ENCODE results near the gene EMC8. TPM values are rescaled to one million over a fixed set of nuclear protein-coding genes. Genes with fewer than 3 reads are reported as not detected.

EMC8 gene
- total RNA-seq, 1 donor from 2014 or later, result 49.5 TPM

DNA sequence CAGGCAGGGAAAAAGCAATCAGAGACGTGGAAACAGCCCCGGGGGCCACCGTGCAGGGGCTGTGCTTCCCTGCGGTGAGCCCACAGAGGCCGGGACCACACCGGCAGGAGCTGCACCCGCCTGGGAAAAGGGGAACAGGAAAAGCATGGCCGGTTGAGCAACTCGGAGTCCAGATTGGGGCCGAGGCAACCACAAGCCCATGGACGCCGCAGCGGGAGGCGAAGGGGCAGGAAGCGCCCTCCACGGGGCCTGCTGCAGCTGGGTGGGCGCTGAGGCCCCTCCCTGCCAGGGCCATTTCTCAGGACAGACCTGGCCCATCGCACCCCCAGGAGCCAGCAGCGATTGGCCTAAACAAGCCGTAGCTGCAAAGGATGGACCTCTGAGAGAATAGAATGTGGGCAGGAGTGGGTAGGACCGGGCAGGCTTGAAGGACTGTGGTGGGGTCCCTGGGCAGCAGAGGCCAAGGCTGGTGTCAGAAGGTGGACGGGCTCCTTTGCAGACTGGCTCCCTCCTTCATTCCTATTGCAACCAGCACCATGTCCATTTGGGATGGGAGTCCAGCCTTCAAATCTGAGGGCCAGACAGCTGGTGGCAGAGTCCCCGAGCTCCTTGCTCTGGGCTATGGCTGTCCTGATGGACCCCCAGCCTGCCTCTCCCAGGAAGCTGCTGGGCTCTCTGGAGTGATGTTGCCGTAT lies 30.6 kb upstream of the EMC8 start:
- no peak for DNase-seq (ENCODE audit: low spot score)
- Mint-ChIP-seq H3K4me3 (no peak overlapping the region), H3K9me3 (peaks cover 17% of the 10 kb centered on the region), H3K4me1 (ENCODE audit: low read depth) (peaks cover 7% of the 10 kb centered on the region), H3K36me3 (ENCODE audit: low read depth) (peaks cover 3% of the 10 kb centered on the region), H3K27me3 (ENCODE audit: insufficient read depth) (peaks cover 24% of the 10 kb centered on the region), H3K27ac (no peak overlapping the region)
- intact Hi-C loops (cut with micrococcal nuclease), result loop anchor here (5.0 kb wide), 1 partner anchor 1493 kb away; no protein-coding TSS in a partner anchor

DNA sequence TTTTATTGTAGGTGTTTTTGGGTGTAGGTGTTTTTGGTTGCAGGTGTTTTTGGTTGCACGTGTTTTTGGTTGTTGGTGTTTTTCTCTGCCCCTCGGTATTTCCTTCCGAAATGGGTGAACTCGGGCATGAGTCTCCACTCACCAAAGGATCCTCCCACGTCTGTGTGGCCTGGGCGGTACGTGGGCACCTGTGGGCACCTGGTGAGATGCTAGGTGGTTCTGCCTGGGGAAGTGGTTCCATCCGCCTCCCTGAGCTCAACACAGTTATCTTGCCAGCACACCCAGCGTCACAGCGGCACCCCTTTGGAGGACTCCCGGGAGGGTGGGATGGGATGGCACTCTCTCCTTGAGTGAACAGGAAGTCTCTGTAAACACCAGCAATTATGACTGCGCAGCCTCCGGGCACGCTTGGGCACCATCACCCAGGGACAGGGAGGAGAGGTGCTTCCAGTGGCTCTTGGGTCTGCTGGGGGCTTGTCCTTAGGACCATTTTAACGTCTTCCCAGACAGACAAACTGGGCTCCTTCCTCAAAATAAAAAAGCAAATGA lies 29.9 kb upstream of the EMC8 start:
- intact Hi-C loops (cut with micrococcal nuclease), result loop anchor here (5.0 kb wide), 1 partner anchor 1492 kb away; no protein-coding TSS in a partner anchor
- Mint-ChIP-seq H3K4me3 (no peak overlapping the region), H3K9me3 (peaks cover 17% of the 10 kb centered on the region), H3K4me1 (ENCODE audit: low read depth) (peaks cover 7% of the 10 kb centered on the region), H3K27me3 (ENCODE audit: insufficient read depth) (peaks cover 24% of the 10 kb centered on the region), H3K36me3 (ENCODE audit: low read depth) (peaks cover 3% of the 10 kb centered on the region), H3K27ac (no peak overlapping the region)
- DNase-seq (ENCODE audit: low spot score), result no peak

DNA sequence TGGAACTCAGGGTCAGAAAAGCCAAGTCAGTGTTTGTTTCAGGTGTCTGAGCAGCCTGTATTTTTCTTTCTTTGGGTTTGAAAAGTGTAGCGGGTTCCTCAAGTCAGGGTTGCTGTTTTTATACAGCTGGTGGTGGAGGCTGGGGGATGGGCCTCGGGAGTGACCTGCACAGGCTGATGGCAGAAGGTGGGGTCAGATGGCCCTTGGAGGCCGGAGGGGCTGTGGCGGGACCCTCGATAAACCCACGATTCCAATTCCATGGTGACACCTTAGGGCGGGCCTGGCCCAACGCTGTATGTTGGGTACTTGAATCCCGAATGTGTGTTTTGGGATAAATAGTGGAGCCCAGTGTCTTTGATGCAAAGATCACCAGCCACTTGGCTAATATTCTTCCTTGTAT lies 28.8 kb upstream of the EMC8 start:
- H3K4me3 Mint-ChIP-seq, result no peak overlapping the region
- no peak for DNase-seq (ENCODE audit: low spot score)
- peaks cover 3% of the 10 kb centered on the region for H3K36me3 Mint-ChIP-seq (ENCODE audit: low read depth)
- H3K4me1 Mint-ChIP-seq (ENCODE audit: low read depth), result peaks cover 7% of the 10 kb centered on the region
- intact Hi-C loops (cut with micrococcal nuclease), result loop anchor here (5.0 kb wide), 1 partner anchor 1491 kb away; no protein-coding TSS in a partner anchor
- peaks cover 17% of the 10 kb centered on the region for H3K9me3 Mint-ChIP-seq
- peaks cover 24% of the 10 kb centered on the region for H3K27me3 Mint-ChIP-seq (ENCODE audit: insufficient read depth)
- H3K27ac Mint-ChIP-seq, result no peak overlapping the region

DNA sequence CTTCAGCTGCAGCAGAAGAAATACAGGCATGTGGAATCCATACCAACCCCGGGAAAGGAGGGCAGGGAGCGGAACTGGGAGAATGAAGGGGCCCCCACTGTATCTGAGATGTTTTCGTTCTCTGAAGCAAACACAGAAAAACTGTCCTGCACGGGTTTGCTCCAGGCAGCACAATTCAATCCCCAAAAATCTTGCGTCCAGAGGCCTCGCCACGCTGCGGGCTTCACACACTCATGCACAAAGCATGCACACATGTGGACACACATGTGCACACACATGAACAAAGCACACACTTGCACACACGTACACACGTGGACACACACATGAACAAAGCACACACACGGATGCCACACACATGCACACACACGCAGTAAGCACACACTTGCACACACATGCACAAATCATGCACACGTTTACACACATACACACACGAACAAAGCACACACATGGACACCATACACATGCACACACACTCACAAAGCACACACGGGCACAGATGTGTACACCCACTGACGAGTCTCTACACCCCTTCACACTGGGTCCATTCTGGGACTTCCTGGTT lies 27.4 kb upstream of the EMC8 start:
- intact Hi-C loops (cut with micrococcal nuclease), result loop anchor here (5.0 kb wide), 1 partner anchor 1489 kb away; no protein-coding TSS in a partner anchor
- Mint-ChIP-seq H3K4me3 (no peak overlapping the region), H3K4me1 (ENCODE audit: low read depth) (peaks cover 7% of the 10 kb centered on the region), H3K9me3 (peaks cover 17% of the 10 kb centered on the region), H3K27ac (no peak overlapping the region), H3K27me3 (ENCODE audit: insufficient read depth) (peaks cover 24% of the 10 kb centered on the region), H3K36me3 (ENCODE audit: low read depth) (peaks cover 3% of the 10 kb centered on the region)
- DNase-seq (ENCODE audit: low spot score), result no peak

- Mint-ChIP-seq H3K4me1 (ENCODE audit: low read depth) (peaks cover 7% of the 10 kb centered on the region), H3K9me3 (peaks cover 6% of the 10 kb centered on the region), H3K4me3 (no peak overlapping the region), H3K27ac (no peak overlapping the region), H3K27me3 (ENCODE audit: insufficient read depth) (peaks cover 11% of the 10 kb centered on the region), H3K36me3 (ENCODE audit: low read depth) (peaks cover 3% of the 10 kb centered on the region)
- DNase-seq (ENCODE audit: low spot score), result no peak
- intact Hi-C loops (cut with micrococcal nuclease), result loop anchor here (5.0 kb wide), 1 partner anchor 1488 kb away; no protein-coding TSS in a partner anchor
Measured at GRCh38 chr16:85825326-85825725, 26.0 kb upstream of the EMC8 start.

DNA sequence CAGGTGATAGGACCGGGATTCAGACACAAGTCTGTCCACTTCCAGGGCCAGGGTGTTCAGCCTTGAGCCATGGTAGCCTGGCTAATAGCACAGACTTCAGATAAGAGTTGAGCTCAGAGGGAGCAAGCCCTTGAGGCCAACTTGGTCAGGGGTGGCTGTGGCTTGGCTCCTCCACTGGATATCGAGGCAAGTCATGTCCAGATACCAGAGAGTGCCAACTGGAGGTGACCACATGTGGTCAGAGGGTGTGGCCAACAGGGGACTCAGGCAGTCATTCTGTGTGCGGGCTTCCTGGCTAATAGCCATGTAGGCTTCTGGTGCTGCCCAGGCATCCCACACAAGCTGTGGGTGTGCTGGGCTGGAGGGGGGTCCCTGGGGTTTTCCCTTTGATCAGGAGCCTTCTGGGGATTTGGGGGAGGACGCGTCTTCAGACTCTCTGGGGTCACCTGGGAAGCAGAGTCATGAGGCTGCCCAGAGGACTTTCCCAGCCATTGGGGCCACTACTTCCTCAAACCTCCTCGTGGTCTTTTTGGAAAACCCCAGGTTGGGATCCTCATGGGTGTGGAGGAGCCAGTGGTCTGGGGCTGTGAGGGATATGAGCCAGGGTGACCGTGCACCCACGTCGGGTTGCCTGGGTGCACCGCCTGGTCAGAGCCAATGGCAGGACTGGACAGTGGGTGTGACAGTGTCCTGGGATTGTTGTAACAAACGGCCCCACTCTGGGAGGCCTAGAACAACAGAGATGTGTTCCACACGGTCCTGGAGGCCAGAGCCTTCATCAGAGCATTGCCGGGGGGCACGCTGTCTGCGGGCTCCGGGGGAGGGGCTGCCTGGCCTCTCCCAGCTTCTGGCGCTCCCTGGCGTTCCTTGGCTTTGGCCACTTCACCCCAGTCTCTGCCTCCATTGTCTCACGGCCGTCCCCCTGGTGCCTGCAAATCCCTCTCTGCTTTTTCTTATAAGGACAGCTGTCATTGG lies 25.1 kb upstream of the EMC8 start:
- intact Hi-C loops (cut with micrococcal nuclease), result loop anchor here (5.0 kb wide), 1 partner anchor 1487 kb away; no protein-coding TSS in a partner anchor
- DNase-seq (ENCODE audit: low spot score), result no peak
- Mint-ChIP-seq H3K27me3 (ENCODE audit: insufficient read depth) (peaks cover 14% of the 10 kb centered on the region), H3K36me3 (ENCODE audit: low read depth) (peaks cover 3% of the 10 kb centered on the region), H3K4me3 (no peak overlapping the region), H3K4me1 (ENCODE audit: low read depth) (peaks cover 7% of the 10 kb centered on the region), H3K27ac (no peak overlapping the region), H3K9me3 (peaks cover 6% of the 10 kb centered on the region)

GRCh38 chr16:85823328-85823920 lies 24.1 kb upstream of the EMC8 start:
- H3K36me3 Mint-ChIP-seq (ENCODE audit: low read depth), result no peaks in the 10 kb centered on the region
- intact Hi-C loops (cut with micrococcal nuclease), result no loop called here
- no peaks in the 10 kb centered on the region for H3K4me1 Mint-ChIP-seq (ENCODE audit: low read depth)
- no peak overlapping the region for H3K4me3 Mint-ChIP-seq
- no peaks in the 10 kb centered on the region for H3K9me3 Mint-ChIP-seq
- H3K27ac Mint-ChIP-seq, result no peak overlapping the region
- no peak for DNase-seq (ENCODE audit: low spot score)
- peaks cover 11% of the 10 kb centered on the region for H3K27me3 Mint-ChIP-seq (ENCODE audit: insufficient read depth)

DNA sequence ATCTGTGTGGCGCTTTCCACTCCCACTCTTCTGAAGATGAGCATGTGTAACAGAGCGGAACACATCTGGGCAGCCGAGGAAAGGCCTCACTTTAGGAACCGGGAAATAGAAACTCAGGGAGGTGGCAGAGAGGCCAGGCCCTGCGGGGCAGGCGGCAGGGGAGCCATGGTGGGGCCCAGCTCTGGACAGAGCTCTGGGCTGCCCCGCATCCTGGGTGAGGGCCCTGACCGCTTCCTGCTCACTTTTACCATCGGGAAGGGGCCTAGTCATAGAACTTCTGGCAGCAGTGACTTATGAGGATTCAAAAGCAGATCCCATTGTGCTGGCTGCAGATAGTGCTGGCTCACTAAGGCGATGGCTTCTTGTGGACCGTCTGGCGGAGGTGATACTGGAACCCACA lies 22.8 kb upstream of the EMC8 start:
- H3K36me3 Mint-ChIP-seq (ENCODE audit: low read depth), result no peaks in the 10 kb centered on the region
- no peak overlapping the region for H3K27ac Mint-ChIP-seq
- no peaks in the 10 kb centered on the region for H3K9me3 Mint-ChIP-seq
- intact Hi-C loops (cut with micrococcal nuclease), result no loop called here
- no peak overlapping the region for H3K4me3 Mint-ChIP-seq
- H3K4me1 Mint-ChIP-seq (ENCODE audit: low read depth), result no peaks in the 10 kb centered on the region
- peaks cover 11% of the 10 kb centered on the region for H3K27me3 Mint-ChIP-seq (ENCODE audit: insufficient read depth)
- DNase-seq (ENCODE audit: low spot score), result no peak

DNA sequence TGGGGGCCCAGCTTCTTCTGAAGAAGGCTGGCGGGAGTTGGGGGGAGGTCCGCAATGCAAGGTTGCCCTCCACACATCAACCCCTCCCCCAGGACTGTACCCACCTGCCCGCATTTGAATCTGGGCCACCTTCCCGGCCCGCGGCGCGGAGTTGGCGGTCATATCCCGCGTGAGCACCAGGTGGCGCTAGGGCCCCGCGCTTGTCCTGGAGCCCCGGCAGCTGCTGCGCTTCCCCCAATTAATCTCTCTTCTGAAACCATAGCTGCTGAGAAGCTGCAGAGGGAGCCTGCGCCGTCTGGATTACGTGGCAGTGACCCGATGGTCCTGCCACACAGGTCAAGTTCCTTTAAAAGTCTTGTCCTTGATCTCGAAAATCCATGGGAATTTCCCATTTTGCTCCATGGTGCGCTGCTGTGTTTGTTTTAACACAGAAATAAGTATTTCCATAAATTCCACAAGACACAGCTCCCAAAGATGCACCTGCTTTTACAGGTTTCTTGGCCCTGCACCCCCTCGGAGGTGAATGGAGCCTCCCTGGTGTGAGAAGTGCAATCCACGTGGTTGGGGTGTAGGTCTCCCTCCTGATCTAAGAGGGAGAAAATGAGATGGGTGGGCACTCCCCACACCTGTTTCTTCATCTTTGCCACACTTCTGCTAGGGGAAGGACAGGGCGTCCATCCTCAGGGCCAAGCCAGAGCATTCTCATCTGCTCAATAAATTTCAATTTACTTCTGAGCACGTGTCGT lies 22.2 kb upstream of the EMC8 start:
- no peaks in the 10 kb centered on the region for H3K36me3 Mint-ChIP-seq (ENCODE audit: low read depth)
- H3K4me3 Mint-ChIP-seq, result no peak overlapping the region
- DNase-seq (ENCODE audit: low spot score), result peak; percentile 68
- no peak overlapping the region for H3K27ac Mint-ChIP-seq
- H3K4me1 Mint-ChIP-seq (ENCODE audit: low read depth), result no peaks in the 10 kb centered on the region
- H3K9me3 Mint-ChIP-seq, result no peaks in the 10 kb centered on the region
- peaks cover 8% of the 10 kb centered on the region for H3K27me3 Mint-ChIP-seq (ENCODE audit: insufficient read depth)
- intact Hi-C loops (cut with micrococcal nuclease), result loop anchor here (1.0 kb wide), 5 partner anchors 73 to 195 kb away; partner anchors contain the start of gene IRF8

DNA sequence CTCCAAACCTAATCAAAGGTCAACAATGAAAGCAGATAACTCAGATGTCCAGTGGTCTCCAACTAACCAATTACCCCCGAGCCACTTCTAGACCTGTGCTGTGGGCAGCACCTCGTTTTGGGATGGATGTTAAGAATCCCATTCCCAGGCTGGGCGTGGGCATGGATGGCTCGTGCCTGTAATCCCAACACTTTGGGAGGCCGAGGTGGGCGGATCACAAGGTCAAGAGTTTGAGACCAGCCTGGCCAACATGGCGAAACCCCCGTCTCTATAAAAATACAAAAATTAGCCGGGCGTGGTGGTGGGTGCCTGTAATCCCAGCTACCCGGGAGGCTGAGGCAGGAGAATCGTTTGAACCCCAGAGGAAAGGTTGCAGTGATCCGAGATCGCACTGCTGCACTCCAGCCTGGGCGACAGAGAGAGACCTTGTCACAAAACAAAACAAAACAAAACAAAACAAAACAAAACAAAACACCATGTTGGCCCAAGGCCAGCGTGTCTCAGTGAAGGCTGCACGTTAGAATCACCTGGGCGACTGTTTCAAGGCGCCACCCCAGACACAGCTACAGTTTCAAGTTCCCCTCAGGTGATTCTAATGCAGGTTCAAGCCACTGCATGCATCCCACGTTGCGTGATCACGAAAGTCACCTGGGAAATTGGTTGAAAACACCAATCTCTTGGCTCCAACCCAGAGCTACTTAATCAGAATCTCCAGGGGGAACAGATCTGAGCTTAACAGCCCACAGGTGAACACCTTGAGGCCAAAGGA lies 21.4 kb upstream of the EMC8 start:
- no peak overlapping the region for H3K4me3 Mint-ChIP-seq
- no peak overlapping the region for H3K27ac Mint-ChIP-seq
- peaks cover 7% of the 10 kb centered on the region for H3K27me3 Mint-ChIP-seq (ENCODE audit: insufficient read depth)
- DNase-seq (ENCODE audit: low spot score), result no peak
- no peaks in the 10 kb centered on the region for H3K4me1 Mint-ChIP-seq (ENCODE audit: low read depth)
- H3K36me3 Mint-ChIP-seq (ENCODE audit: low read depth), result no peaks in the 10 kb centered on the region
- intact Hi-C loops (cut with micrococcal nuclease), result loop anchor here (1.0 kb wide), 5 partner anchors 74 to 196 kb away; partner anchors contain the start of gene IRF8
- H3K9me3 Mint-ChIP-seq, result no peaks in the 10 kb centered on the region

GRCh38 chr16:85819771-85820170 lies 20.4 kb upstream of the EMC8 start:
- H3K9me3 Mint-ChIP-seq, result no peaks in the 10 kb centered on the region
- no peaks in the 10 kb centered on the region for H3K4me1 Mint-ChIP-seq (ENCODE audit: low read depth)
- H3K4me3 Mint-ChIP-seq, result no peak overlapping the region
- intact Hi-C loops (cut with micrococcal nuclease), result loop anchor here (1.0 kb wide), 1 partner anchor 701 kb away; no protein-coding TSS in a partner anchor
- H3K27ac Mint-ChIP-seq, result no peak overlapping the region
- no peaks in the 10 kb centered on the region for H3K36me3 Mint-ChIP-seq (ENCODE audit: low read depth)
- no peak for DNase-seq (ENCODE audit: low spot score)
- H3K27me3 Mint-ChIP-seq (ENCODE audit: insufficient read depth), result peaks cover 7% of the 10 kb centered on the region
